ENCODE data around the gene RSPO3. TPM values are rescaled to one million over a fixed set of nuclear protein-coding genes. Genes with fewer than 3 reads are reported as not detected.

The RSPO3 gene
- total RNA-seq, 1 experiment from 2014 or later = not detected

- Histone ChIP-seq H3K27me3 (ENCODE audit: low read length) (peaks cover 13% of the 10 kb centered on the region; the same call in 1 of the 2 replicates), H2AFZ (ENCODE audit: low read length) (no peak overlapping the region), H3K27ac (ENCODE audit: low read length) (no peak overlapping the region), H3K9me3 (ENCODE audit: low read length) (no peaks in the 10 kb centered on the region), H3K4me3 (ENCODE audit: low read length) (no peak overlapping the region), H3K4me2 (ENCODE audit: low read length) (no peak overlapping the region), H3K9me2 (replicated peaks; ENCODE audit: low read length) (no peaks in the 10 kb centered on the region), H3K79me2 (ENCODE audit: low read length) (no peaks in the 10 kb centered on the region), H3K36me3 (ENCODE audit: low read depth, low read length) (no peaks in the 10 kb centered on the region; the same call in 1 of the 2 replicates), H4K20me1 (ENCODE audit: low read length) (no peaks in the 10 kb centered on the region), H3K4me1 (ENCODE audit: insufficient read depth, low read length) (no peaks in the 10 kb centered on the region), H3F3A (ENCODE audit: low read length, unreplicated experiment) (no peaks in the 10 kb centered on the region), H3K9ac (ENCODE audit: low read length) (no peak overlapping the region)
- ChIA-PET CTCF (no interaction called here), POLR2A (ENCODE audit: unreplicated experiment) (no interaction called here)
- ATAC-seq = no peak
- TF ChIP-seq CTCF (conservative IDR thresholded peaks at IDR 0.05; ENCODE audit: low read depth, low read length) (no peak), EZH2 (IDR thresholded peaks at IDR 0.05; ENCODE audit: low read length, unreplicated experiment) (no peak), EZH2phosphoT487 (IDR thresholded peaks at IDR 0.05; ENCODE audit: borderline replicate concordance, low read length) (no peak)
- no peak for DNase-seq
- no TSS peak for BruUV-seq (replicated peaks)
- intact Hi-C loops (cut with micrococcal nuclease) = no loop called here
Observed at GRCh38 chr6:127185437-127185995, 67.0 kb downstream of the RSPO3 start.

- no peaks in the 10 kb centered on the region for H3K79me2 ChIP-seq (ENCODE audit: low read length)
- TF ChIP-seq EZH2phosphoT487 (IDR thresholded peaks at IDR 0.05; ENCODE audit: borderline replicate concordance, low read length) (no peak), EZH2 (IDR thresholded peaks at IDR 0.05; ENCODE audit: low read length, unreplicated experiment) (no peak), CTCF (conservative IDR thresholded peaks at IDR 0.05; ENCODE audit: low read depth, low read length) (peak; percentile 62)
- no peaks in the 10 kb centered on the region for H4K20me1 ChIP-seq (ENCODE audit: low read length)
- no peaks in the 10 kb centered on the region for H3K4me1 ChIP-seq (ENCODE audit: insufficient read depth, low read length)
- H3K9me3 ChIP-seq (ENCODE audit: low read length) = no peaks in the 10 kb centered on the region
- no peaks in the 10 kb centered on the region; the same call in 1 of the 2 replicates for H3K36me3 ChIP-seq (ENCODE audit: low read depth, low read length)
- H3K9me2 ChIP-seq (replicated peaks; ENCODE audit: low read length) = no peaks in the 10 kb centered on the region
- H3K4me2 ChIP-seq (ENCODE audit: low read length) = no peak overlapping the region
- H2AFZ ChIP-seq (ENCODE audit: low read length) = no peak overlapping the region
- no peak overlapping the region for H3K9ac ChIP-seq (ENCODE audit: low read length)
- ChIA-PET POLR2A (ENCODE audit: unreplicated experiment) (no interaction called here), CTCF (interaction anchor here (0.6 to 1.7 kb wide), 2 partner anchors 80 to 383 kb away, joined by 4 to 9 read pairs; partner anchors contain the start of gene RNF146)
- H3F3A ChIP-seq (ENCODE audit: low read length, unreplicated experiment) = no peaks in the 10 kb centered on the region
- no TSS peak for BruUV-seq (replicated peaks)
- H3K27ac ChIP-seq (ENCODE audit: low read length) = no peak overlapping the region
- no peak overlapping the region for H3K4me3 ChIP-seq (ENCODE audit: low read length)
- peak; percentile 54 for DNase-seq
- H3K27me3 ChIP-seq (ENCODE audit: low read length) = peaks cover 13% of the 10 kb centered on the region; the same call in 1 of the 2 replicates
- ATAC-seq = peak; percentile 46; the same call in 1 of the 2 replicates
- intact Hi-C loops (cut with micrococcal nuclease) = no loop called here
Observed at GRCh38 chr6:127186889-127187288, 68.4 kb downstream of the RSPO3 start.

GRCh38 chr6:127188744-127189143 is 70.3 kb downstream of the RSPO3 start:
- Histone ChIP-seq H3K79me2 (ENCODE audit: low read length) (no peaks in the 10 kb centered on the region), H3K9me3 (ENCODE audit: low read length) (no peaks in the 10 kb centered on the region), H4K20me1 (ENCODE audit: low read length) (no peaks in the 10 kb centered on the region), H3K27me3 (ENCODE audit: low read length) (0 out of 2 replicates have a peak, but pooled peaks cover under 1% of the 10 kb centered on the region), H3K9me2 (replicated peaks; ENCODE audit: low read length) (no peaks in the 10 kb centered on the region), H3K9ac (ENCODE audit: low read length) (no peak overlapping the region), H3F3A (ENCODE audit: low read length, unreplicated experiment) (no peaks in the 10 kb centered on the region), H3K4me3 (ENCODE audit: low read length) (no peak overlapping the region), H3K27ac (ENCODE audit: low read length) (no peak overlapping the region), H3K36me3 (ENCODE audit: low read depth, low read length) (no peaks in the 10 kb centered on the region; the same call in 1 of the 2 replicates), H3K4me1 (ENCODE audit: insufficient read depth, low read length) (no peaks in the 10 kb centered on the region), H2AFZ (ENCODE audit: low read length) (no peak overlapping the region), H3K4me2 (ENCODE audit: low read length) (no peak overlapping the region)
- DNase-seq (no peak), ATAC-seq (no peak)
- TF ChIP-seq EZH2phosphoT487 (IDR thresholded peaks at IDR 0.05; ENCODE audit: borderline replicate concordance, low read length) (no peak), EZH2 (IDR thresholded peaks at IDR 0.05; ENCODE audit: low read length, unreplicated experiment) (no peak), CTCF (conservative IDR thresholded peaks at IDR 0.05; ENCODE audit: low read depth, low read length) (no peak)
- intact Hi-C loops (cut with micrococcal nuclease) = no loop called here
- no TSS peak for BruUV-seq (replicated peaks)
- ChIA-PET POLR2A (ENCODE audit: unreplicated experiment) (no interaction called here), CTCF (no interaction called here)

Measured in PC-3 (cell line).